HEK293 (cell line): ENCODE measurements around the gene UBE2D2.
"Not testable (repeated sequence)": the region's sequence is repeated elsewhere in the genome, so short reads cannot be mapped to it uniquely, and the experiment has no call there.

Source experiments
- CTCF ChIA-PET: fragments of 350-600 bp; formaldehyde crosslinking; extraction: SDS; loops from one replicate; lab custom pipeline; 2021; ENCODE audit warnings: antibody characterized with exemption; lab: Yijun Ruan, JAX
- POLR2A ChIA-PET: fragments of 300-600 bp; formaldehyde crosslinking; extraction: SDS; loops from one replicate; lab custom pipeline; 2020; ENCODE audit warnings: antibody characterized with exemption, inconsistent platforms; lab: Yijun Ruan, JAX
- H3K27ac ChIP-seq: fragments of 200-500 bp; sonication (Bioruptor generic); 2 replicates; pipeline ENCODE4 v1.5.1; 2014; ENCODE audit warnings: low read depth, low read length, control low read depth, inconsistent platforms; ENCODE audit errors: extremely low read depth
- H3K36me3 ChIP-seq, 2 experiments: fragments of 200-500 bp in 1 of 2; sonication (Bioruptor generic) in 1 of 2; 1 replicate in 1 of 2; 2 replicates in 1 of 2; pipeline ENCODE4 v1.5.1; 2014 to 2017; ENCODE audit warnings: inconsistent platforms in 2 of 2, low read length in 2 of 2; ENCODE audit not compliant: control insufficient read depth in 2 of 2, insufficient read depth in 1 of 2
- H3K4me1 ChIP-seq: fragments of 200-500 bp; sonication (Bioruptor generic); 2 replicates; pipeline ENCODE4 v1.5.1; 2014; ENCODE audit warnings: mild to moderate bottlenecking, low read length, inconsistent platforms; ENCODE audit not compliant: control insufficient read depth, insufficient read depth
- H3K4me3 ChIP-seq: 2 replicates; pipeline ENCODE4 v1.5.1; 2011; ENCODE audit warnings: low read depth, mild to moderate bottlenecking, control low read depth, low read length, moderate library complexity
- H3K9me3 ChIP-seq: fragments of 200-500 bp; sonication (Bioruptor generic); 2 replicates; pipeline ENCODE4 v1.5.1; 2014; ENCODE audit warnings: low read depth, low read length, inconsistent platforms; ENCODE audit not compliant: control insufficient read depth, insufficient read depth
- CTCF ChIP-seq: fragments of 450-650 bp; formaldehyde crosslinking; IDR thresholded peaks from 2 replicates; pipeline ENCODE4 v1.5.1; 2016; ENCODE audit warnings: missing biosample characterization, missing genetic modification characterization
- HOXA7 ChIP-seq: sonication (generic); formaldehyde crosslinking; IDR thresholded peaks from 2 replicates; pipeline ENCODE4 v1.8.1; 2022; ENCODE audit warnings: missing genetic modification reagents, borderline replicate concordance
- IKZF3 ChIP-seq: fragments of 450-650 bp; IDR thresholded peaks from 2 replicates; pipeline ENCODE4 v1.5.0; 2018; ENCODE audit warnings: missing biosample characterization, mild to moderate bottlenecking, missing genetic modification characterization, moderate library complexity
- ZBTB17 ChIP-seq: fragments of 450-650 bp; formaldehyde crosslinking; IDR thresholded peaks from 2 replicates; pipeline ENCODE4 v1.5.1; 2016; ENCODE audit warnings: missing biosample characterization, missing genetic modification characterization
- ZNF114 ChIP-seq: fragments of 450-650 bp; formaldehyde crosslinking; IDR thresholded peaks from 2 replicates; pipeline ENCODE4 v1.5.0; 2017; ENCODE audit warnings: missing biosample characterization, missing genetic modification characterization
- ZNF121 ChIP-seq: fragments of 450-650 bp; formaldehyde crosslinking; IDR thresholded peaks from 2 replicates; pipeline ENCODE4 v1.5.1; 2016; ENCODE audit warnings: missing biosample characterization, missing genetic modification characterization
- ZNF350 ChIP-seq: fragments of 450-650 bp; formaldehyde crosslinking; IDR thresholded peaks from 2 replicates; pipeline ENCODE4 v1.5.0; 2017; ENCODE audit warnings: missing biosample characterization, mild to moderate bottlenecking, missing genetic modification characterization
- ZNF366 ChIP-seq: fragments of 450-650 bp; formaldehyde crosslinking; conservative IDR thresholded peaks from 2 replicates; pipeline ENCODE4 v1.5.1; 2016; ENCODE audit warnings: missing biosample characterization, missing genetic modification characterization
- ZNF394 ChIP-seq: fragments of 450-650 bp; formaldehyde crosslinking; IDR thresholded peaks from 2 replicates; pipeline ENCODE4 v1.5.1; 2016; ENCODE audit warnings: missing biosample characterization, missing genetic modification characterization, mild to moderate bottlenecking, moderate library complexity, borderline replicate concordance
- ZNF449 ChIP-seq: fragments of 450-650 bp; formaldehyde crosslinking; IDR thresholded peaks from 2 replicates; pipeline ENCODE4 v1.5.1; 2017; ENCODE audit warnings: missing biosample characterization, mild to moderate bottlenecking, missing genetic modification characterization, moderate library complexity
- ZNF654 ChIP-seq: fragments of 450-650 bp; formaldehyde crosslinking; IDR thresholded peaks from 2 replicates; pipeline ENCODE4 v1.5.1; 2016; ENCODE audit warnings: low read depth, missing biosample characterization, missing genetic modification characterization
- TF ChIP-seq, protein P1 (sequence below): fragments of 450-650 bp; formaldehyde crosslinking; IDR thresholded peaks from 2 replicates; pipeline ENCODE4 v1.5.1; 2016; ENCODE audit warnings: missing biosample characterization, missing genetic modification characterization, borderline replicate concordance

Gene UBE2D2

GRCh38 chr5:139513434-139513833 is 47.7 kb upstream of the UBE2D2 start:
- H3K27ac ChIP-seq, H3K4me1 ChIP-seq, H3K9me3 ChIP-seq, H3K4me3 ChIP-seq, H3K36me3 ChIP-seq: not testable (repeated sequence)
- TF ChIP-seq ZNF654 (tag by site-specific recombination) (peak; percentile 71), ZNF394 (0 out of 2 replicates have a peak, but pooled peaks have one; percentile 16), IKZF3 (0 out of 2 replicates have a peak, but pooled peaks have one; percentile 33), ZNF366 (peak; percentile 43; the same call in 1 of the 2 replicates), CTCF (tag by site-specific recombination) (peak; percentile 94), ZBTB17 (tag by site-specific recombination) (peak; percentile 92), ZNF449 (peak; percentile 76)
- TF ChIP-seq, protein P1, sequence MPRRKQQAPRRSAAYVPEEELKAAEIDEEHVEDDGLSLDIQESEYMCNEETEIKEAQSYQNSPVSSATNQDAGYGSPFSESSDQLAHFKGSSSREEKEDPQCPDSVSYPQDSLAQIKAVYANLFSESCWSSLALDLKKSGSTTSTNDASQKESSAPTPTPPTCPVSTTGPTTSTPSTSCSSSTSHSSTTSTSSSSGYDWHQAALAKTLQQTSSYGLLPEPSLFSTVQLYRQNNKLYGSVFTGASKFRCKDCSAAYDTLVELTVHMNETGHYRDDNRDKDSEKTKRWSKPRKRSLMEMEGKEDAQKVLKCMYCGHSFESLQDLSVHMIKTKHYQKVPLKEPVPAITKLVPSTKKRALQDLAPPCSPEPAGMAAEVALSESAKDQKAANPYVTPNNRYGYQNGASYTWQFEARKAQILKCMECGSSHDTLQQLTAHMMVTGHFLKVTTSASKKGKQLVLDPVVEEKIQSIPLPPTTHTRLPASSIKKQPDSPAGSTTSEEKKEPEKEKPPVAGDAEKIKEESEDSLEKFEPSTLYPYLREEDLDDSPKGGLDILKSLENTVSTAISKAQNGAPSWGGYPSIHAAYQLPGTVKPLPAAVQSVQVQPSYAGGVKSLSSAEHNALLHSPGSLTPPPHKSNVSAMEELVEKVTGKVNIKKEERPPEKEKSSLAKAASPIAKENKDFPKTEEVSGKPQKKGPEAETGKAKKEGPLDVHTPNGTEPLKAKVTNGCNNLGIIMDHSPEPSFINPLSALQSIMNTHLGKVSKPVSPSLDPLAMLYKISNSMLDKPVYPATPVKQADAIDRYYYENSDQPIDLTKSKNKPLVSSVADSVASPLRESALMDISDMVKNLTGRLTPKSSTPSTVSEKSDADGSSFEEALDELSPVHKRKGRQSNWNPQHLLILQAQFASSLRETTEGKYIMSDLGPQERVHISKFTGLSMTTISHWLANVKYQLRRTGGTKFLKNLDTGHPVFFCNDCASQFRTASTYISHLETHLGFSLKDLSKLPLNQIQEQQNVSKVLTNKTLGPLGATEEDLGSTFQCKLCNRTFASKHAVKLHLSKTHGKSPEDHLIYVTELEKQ (tag by site-specific recombination) = peak; percentile 48; the same call in 1 of the 2 replicates
- ChIA-PET POLR2A (interaction anchor here (0.6 to 1.4 kb wide), 7 partner anchors 18 to 315 kb away, joined by 3 to 6 read pairs (median 3); partner anchors contain the start of genes DNAJC18, MATR3 and SIL1), CTCF (interaction anchor here (0.6 to 8.7 kb wide), 22 partner anchors 11 to 172 kb away, joined by 3 to 246 read pairs (median 4); partner anchors contain the start of genes DNAJC18, PAIP2, SPATA24 and STING1)

- ChIA-PET CTCF (interaction anchor here (0.6 to 8.7 kb wide), 21 partner anchors 10 to 110 kb away, joined by 3 to 246 read pairs (median 4); partner anchors contain the start of genes DNAJC18, SPATA24 and STING1), POLR2A (interaction anchor here (0.6 to 1.4 kb wide), 7 partner anchors 18 to 316 kb away, joined by 3 to 6 read pairs (median 3); partner anchors contain the start of genes DNAJC18, MATR3 and SIL1)
- no peak overlapping the region for H3K4me3 ChIP-seq
- H3K9me3 ChIP-seq = no peaks in the 10 kb centered on the region
- no peaks in the 10 kb centered on the region for H3K36me3 ChIP-seq
- H3K4me1 ChIP-seq = no peaks in the 10 kb centered on the region
- TF ChIP-seq ZNF114 = no peak
- TF ChIP-seq ZBTB17 (tag by site-specific recombination) = 0 out of 2 replicates have a peak, but pooled peaks have one; percentile 24
- no peak for TF ChIP-seq HOXA7
- H3K27ac ChIP-seq = no peak overlapping the region
Observed at GRCh38 chr5:139513852-139514485, 47.2 kb upstream of the UBE2D2 start.

DNA sequence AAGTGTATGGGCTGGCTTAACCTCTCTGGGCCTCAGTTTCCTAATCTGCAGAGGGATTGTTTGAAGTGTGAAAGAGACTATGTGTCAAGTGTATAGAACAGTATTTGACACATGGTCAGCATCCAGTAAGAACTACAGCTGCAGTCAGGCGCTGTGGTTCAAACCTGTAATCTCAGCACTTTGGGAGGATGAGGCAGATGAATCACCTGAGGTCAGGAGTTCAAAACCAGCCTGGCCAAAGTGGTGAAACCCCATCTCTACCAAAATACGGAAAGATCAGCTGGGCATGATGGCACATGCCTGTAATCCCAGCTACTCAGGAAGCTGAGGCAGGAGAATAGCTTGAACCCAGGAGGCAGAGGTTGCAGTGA is 46.7 kb upstream of the UBE2D2 start:
- ChIA-PET CTCF (interaction anchor here (0.7 to 8.7 kb wide), 12 partner anchors 10 to 108 kb away, joined by 3 to 246 read pairs (median 6); partner anchors contain the start of genes DNAJC18 and STING1), POLR2A (interaction anchor here (0.6 to 1.2 kb wide), 3 partner anchors 78 to 316 kb away, joined by 3 read pairs; partner anchors contain the start of genes MATR3 and SIL1)

More for the DNA sequence above, 46.7 kb upstream of the UBE2D2 start:
- Histone ChIP-seq H3K36me3 (no peaks in the 10 kb centered on the region), H3K27ac (no peak overlapping the region), H3K9me3 (no peaks in the 10 kb centered on the region), H3K4me3 (no peak overlapping the region), H3K4me1 (no peaks in the 10 kb centered on the region)
- TF ChIP-seq ZNF350 (tag by site-specific recombination) (no peak), ZNF121 (0 out of 2 replicates have a peak, but pooled peaks have one; percentile 37)
